GM12891 (cell line): Measurements from ENCODE around the gene LRRC71.

Source experiments
- DNase-seq: peaks from one replicate; pipeline ENCODE4 v3.0.0; 2011; ENCODE audit warnings: low spot score; ENCODE audit not compliant: insufficient read length
- FAIRE-seq: peaks from 2 replicates; lab custom pipeline; 2011; peaks lifted over from hg19 to GRCh38; lab: Jason Lieb, UNC
- PAX5 ChIP-seq: IDR thresholded peaks from 2 replicates; pipeline ENCODE4 v1.6.1; 2011; ENCODE audit warnings: low read length, moderate library complexity, mild to moderate bottlenecking; ENCODE audit not compliant: insufficient read depth, severe bottlenecking
- POLR2A ChIP-seq: IDR thresholded peaks from 2 replicates; pipeline ENCODE4 v1.6.1; 2011; ENCODE audit warnings: low read depth, low read length, control low read depth
- POLR2AphosphoS5 ChIP-seq: IDR thresholded peaks from 2 replicates; pipeline ENCODE4 v1.6.1; 2011; ENCODE audit warnings: low read depth, low read length, control low read depth
- POU2F2 ChIP-seq: IDR thresholded peaks from 2 replicates; pipeline ENCODE4 v1.6.1; 2011; ENCODE audit warnings: low read depth, mild to moderate bottlenecking, control low read depth, low read length, moderate library complexity
- SPI1 ChIP-seq: IDR thresholded peaks from 2 replicates; pipeline ENCODE4 v1.6.1; 2011; ENCODE audit warnings: low read depth, low read length, control low read depth
- TAF1 ChIP-seq: IDR thresholded peaks from 2 replicates; pipeline ENCODE4 v1.6.1; 2011; ENCODE audit warnings: low read depth, low read length, control low read depth

Gene LRRC71

GRCh38 chr1:156943756-156944155, 23.3 kb downstream of the LRRC71 start:
- FAIRE-seq = no peak
- TF ChIP-seq PAX5 (no peak), POU2F2 (no peak), TAF1 (no peak), SPI1 (no peak), POLR2AphosphoS5 (no peak), POLR2A (no peak)
- DNase-seq = no peak

- no peak for DNase-seq
- FAIRE-seq = no peak
- TF ChIP-seq TAF1 (no peak), POLR2A (no peak), PAX5 (no peak), POU2F2 (no peak), POLR2AphosphoS5 (no peak), SPI1 (no peak)
Measured at GRCh38 chr1:156944268-156944667, 23.8 kb downstream of the LRRC71 start.

- FAIRE-seq (no peak), DNase-seq (no peak)
- TF ChIP-seq SPI1 = no peak
- no peak for TF ChIP-seq PAX5
Measured at GRCh38 chr1:156944848-156945247, 24.4 kb downstream of the LRRC71 start.

GRCh38 chr1:156945881-156946661, 25.6 kb downstream of the LRRC71 start:
- no peak for DNase-seq
- FAIRE-seq = no peak
- no peak for TF ChIP-seq POLR2A
- TF ChIP-seq SPI1 = no peak
- no peak for TF ChIP-seq PAX5
- no peak for TF ChIP-seq POLR2AphosphoS5
- TF ChIP-seq POU2F2 = no peak
- no peak for TF ChIP-seq TAF1

- TF ChIP-seq POLR2AphosphoS5 = no peak
- FAIRE-seq (no peak), DNase-seq (no peak)
Measured at GRCh38 chr1:156947127-156947526, 26.7 kb downstream of the LRRC71 start.

- no peak for FAIRE-seq
- DNase-seq = no peak
- no peak for TF ChIP-seq SPI1
- no peak for TF ChIP-seq POLR2A
- no peak for TF ChIP-seq TAF1
- TF ChIP-seq PAX5 = no peak
- TF ChIP-seq POLR2AphosphoS5 = no peak
- TF ChIP-seq POU2F2 = no peak
Measured at GRCh38 chr1:156947818-156948525, 27.5 kb downstream of the LRRC71 start.

GRCh38 chr1:156948708-156949107, 28.3 kb downstream of the LRRC71 start:
- DNase-seq = no peak
- TF ChIP-seq TAF1 = no peak
- no peak for TF ChIP-seq POLR2AphosphoS5
- no peak for TF ChIP-seq PAX5
- FAIRE-seq = no peak

GRCh38 chr1:156949127-156949526, 28.7 kb downstream of the LRRC71 start:
- FAIRE-seq (no peak), DNase-seq (no peak)
- no peak for TF ChIP-seq POLR2AphosphoS5
- TF ChIP-seq SPI1 = no peak
- no peak for TF ChIP-seq POLR2A

- TF ChIP-seq POLR2A = no peak
- TF ChIP-seq PAX5 = no peak
- TF ChIP-seq POLR2AphosphoS5 = no peak
- no peak for TF ChIP-seq TAF1
- no peak for TF ChIP-seq POU2F2
- no peak for TF ChIP-seq SPI1
- no peak for FAIRE-seq
- DNase-seq = no peak
Measured at GRCh38 chr1:156951371-156951770, 30.9 kb downstream of the LRRC71 start.

GRCh38 chr1:156953571-156953970, 33.1 kb downstream of the LRRC71 start:
- no peak for DNase-seq
- TF ChIP-seq TAF1 (no peak), PAX5 (no peak), POLR2AphosphoS5 (no peak)
- no peak for FAIRE-seq

- TF ChIP-seq POLR2AphosphoS5 (no peak), SPI1 (no peak), POLR2A (no peak), POU2F2 (no peak), TAF1 (no peak), PAX5 (no peak)
- no peak for DNase-seq
- no peak for FAIRE-seq
Measured at GRCh38 chr1:156956333-156956732, 35.9 kb downstream of the LRRC71 start.
